Activated naive CD8-positive, alpha-beta T cell treated with anti-CD3 and anti-CD28 coated beads, Interleukin-2, amount 50 U/mL, for 24 hours (primary cell): ENCODE measurements around the gene NABP1.

ENCODE experiments used
- ATAC-seq: fragments of 150-1000 bp; cut with Tn5 transposase; one replicate; pipeline ENCODE4 v1.10.0; 2021
- DNase-seq: peaks from one replicate; pipeline ENCODE4 v3.0.0; 2021
- H3K27ac Mint-ChIP-seq: one replicate; pipeline ENCODE4 v1.8.0; 2021; ENCODE audit warnings: mild to moderate bottlenecking, mixed read lengths
- H3K27me3 Mint-ChIP-seq: one replicate; pipeline ENCODE4 v1.8.0; 2021; ENCODE audit warnings: mixed read lengths
- H3K36me3 Mint-ChIP-seq: one replicate; pipeline ENCODE4 v1.8.0; 2021; ENCODE audit warnings: low read depth, mixed read lengths
- H3K4me1 Mint-ChIP-seq: one replicate; pipeline ENCODE4 v1.8.0; 2021; ENCODE audit warnings: mixed read lengths
- H3K4me3 Mint-ChIP-seq: one replicate; pipeline ENCODE4 v1.8.0; 2021; ENCODE audit warnings: mild to moderate bottlenecking, moderate library complexity, mixed read lengths
- H3K9me3 Mint-ChIP-seq: one replicate; pipeline ENCODE4 v1.8.0; 2021; ENCODE audit warnings: mixed read lengths

Gene NABP1

GRCh38 chr2:191661097-191661924 is 16.6 kb upstream of the NABP1 start:
- H3K27me3 Mint-ChIP-seq, result no peaks in the 10 kb centered on the region
- no peak for DNase-seq
- no peak for ATAC-seq
- H3K27ac Mint-ChIP-seq, result no peak overlapping the region
- no peak overlapping the region for H3K4me3 Mint-ChIP-seq
- H3K36me3 Mint-ChIP-seq, result no peaks in the 10 kb centered on the region
- H3K9me3 Mint-ChIP-seq, result peaks cover 9% of the 10 kb centered on the region
- peaks cover 17% of the 10 kb centered on the region for H3K4me1 Mint-ChIP-seq

- peaks cover 26% of the 10 kb centered on the region for H3K4me1 Mint-ChIP-seq
- H3K36me3 Mint-ChIP-seq, result no peaks in the 10 kb centered on the region
- peaks cover 9% of the 10 kb centered on the region for H3K9me3 Mint-ChIP-seq
- no peaks in the 10 kb centered on the region for H3K27me3 Mint-ChIP-seq
- H3K4me3 Mint-ChIP-seq, result no peak overlapping the region
- H3K27ac Mint-ChIP-seq, result peak overlapping the region; percentile 55
- DNase-seq (no peak), ATAC-seq (peak; percentile 50)
These were observed 12.9 kb upstream of the NABP1 start for GRCh38 chr2:191664823-191665677.

DNA sequence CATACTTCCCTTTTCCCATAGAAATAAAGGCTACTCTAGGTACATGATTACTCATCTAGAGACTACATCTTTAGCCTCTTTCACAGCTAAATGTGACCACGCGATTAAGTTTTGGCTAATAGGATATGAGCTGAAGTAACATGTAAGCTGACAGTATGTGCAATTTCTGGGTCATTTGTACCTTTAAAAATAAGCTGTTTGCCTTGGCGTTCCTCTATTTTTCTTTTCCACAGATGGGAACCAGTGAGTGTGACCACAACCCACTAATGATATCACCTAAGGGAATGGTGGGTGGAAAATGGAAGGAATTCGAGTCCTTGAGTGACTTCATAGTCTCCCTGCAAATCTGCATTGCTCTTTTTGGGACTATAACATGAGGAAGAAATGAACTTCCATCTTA is 11.7 kb upstream of the NABP1 start:
- Mint-ChIP-seq H3K27ac (peak overlapping the region; percentile 38), H3K27me3 (no peaks in the 10 kb centered on the region), H3K36me3 (no peaks in the 10 kb centered on the region), H3K4me1 (peaks cover 26% of the 10 kb centered on the region), H3K9me3 (peaks cover 9% of the 10 kb centered on the region), H3K4me3 (no peak overlapping the region)
- DNase-seq, result no peak
- ATAC-seq, result no peak

GRCh38 chr2:191666732-191667131 is 11.2 kb upstream of the NABP1 start:
- Mint-ChIP-seq H3K36me3 (no peaks in the 10 kb centered on the region), H3K27ac (peak overlapping the region; percentile 38), H3K27me3 (no peaks in the 10 kb centered on the region), H3K4me1 (peaks cover 26% of the 10 kb centered on the region), H3K4me3 (no peak overlapping the region), H3K9me3 (peaks cover 9% of the 10 kb centered on the region)
- DNase-seq, result no peak
- peak; percentile 86 for ATAC-seq

- DNase-seq (no peak), ATAC-seq (no peak)
- no peaks in the 10 kb centered on the region for H3K36me3 Mint-ChIP-seq
- H3K27me3 Mint-ChIP-seq, result no peaks in the 10 kb centered on the region
- no peak overlapping the region for H3K4me3 Mint-ChIP-seq
- H3K27ac Mint-ChIP-seq, result no peak overlapping the region
- H3K4me1 Mint-ChIP-seq, result peaks cover 28% of the 10 kb centered on the region
- no peaks in the 10 kb centered on the region for H3K9me3 Mint-ChIP-seq
These were observed 7.9 kb upstream of the NABP1 start for GRCh38 chr2:191670076-191670475.

GRCh38 chr2:191670787-191671186 is 7.1 kb upstream of the NABP1 start:
- DNase-seq (no peak), ATAC-seq (no peak)
- Mint-ChIP-seq H3K4me1 (peaks cover 28% of the 10 kb centered on the region), H3K9me3 (no peaks in the 10 kb centered on the region), H3K27me3 (no peaks in the 10 kb centered on the region), H3K4me3 (no peak overlapping the region), H3K27ac (no peak overlapping the region), H3K36me3 (no peaks in the 10 kb centered on the region)

- Mint-ChIP-seq H3K27ac (peak overlapping the region; percentile 99), H3K4me3 (peak overlapping the region; percentile 94), H3K36me3 (peaks cover 21% of the 10 kb centered on the region), H3K9me3 (no peaks in the 10 kb centered on the region), H3K27me3 (no peaks in the 10 kb centered on the region), H3K4me1 (peaks cover 51% of the 10 kb centered on the region)
- ATAC-seq (peak; percentile 10), DNase-seq (peak; percentile 58)
These were observed 1.9 kb upstream of the NABP1 start for GRCh38 chr2:191675807-191676721.

DNA sequence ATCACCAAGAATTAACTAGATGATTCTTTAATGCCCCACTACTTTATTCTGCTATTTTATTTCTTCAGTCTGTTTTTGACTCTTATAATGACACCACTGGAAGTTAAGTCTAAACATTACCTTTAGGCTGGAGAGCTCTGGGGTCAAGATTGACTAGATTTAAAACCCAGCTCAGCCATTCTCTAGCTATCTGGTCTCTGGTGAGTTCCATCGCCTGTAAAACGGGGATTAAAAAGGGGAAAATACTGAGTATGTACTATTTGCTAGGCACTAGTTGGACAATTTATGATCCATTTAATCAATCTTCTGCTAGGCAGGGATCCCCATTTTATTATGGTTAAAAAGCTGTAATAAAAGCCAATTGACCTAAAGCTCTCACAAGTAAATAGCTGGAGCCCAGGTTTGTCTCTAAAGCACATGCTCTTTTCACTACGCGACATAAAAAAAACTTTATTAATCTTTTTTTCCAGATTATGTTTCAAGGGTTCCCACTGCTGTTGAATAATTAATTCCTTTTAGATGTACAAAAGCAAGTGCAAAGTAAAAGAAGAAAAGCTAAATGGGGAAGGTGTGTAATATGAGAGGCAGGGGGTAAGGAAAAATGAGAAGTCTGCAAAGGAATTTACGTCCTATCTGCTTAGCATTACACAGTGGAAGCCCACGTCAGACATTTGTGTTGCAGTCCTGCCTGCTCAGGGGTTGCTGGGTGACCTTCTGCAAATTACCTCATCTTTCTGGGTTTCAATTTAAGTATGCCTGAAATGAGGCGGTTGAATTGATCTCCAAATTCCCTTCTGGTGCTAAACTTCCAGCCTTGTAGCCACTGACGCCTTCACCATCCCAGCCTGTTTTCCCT is 918 bp upstream of the NABP1 start:
- H3K9me3 Mint-ChIP-seq, result no peaks in the 10 kb centered on the region
- DNase-seq (peak; percentile 57), ATAC-seq (peak; percentile 65)
- peak overlapping the region; percentile 94 for H3K4me3 Mint-ChIP-seq
- peaks cover 59% of the 10 kb centered on the region for H3K4me1 Mint-ChIP-seq
- H3K27me3 Mint-ChIP-seq, result no peaks in the 10 kb centered on the region
- peak overlapping the region; percentile 99 for H3K27ac Mint-ChIP-seq
- H3K36me3 Mint-ChIP-seq, result peaks cover 29% of the 10 kb centered on the region

DNA sequence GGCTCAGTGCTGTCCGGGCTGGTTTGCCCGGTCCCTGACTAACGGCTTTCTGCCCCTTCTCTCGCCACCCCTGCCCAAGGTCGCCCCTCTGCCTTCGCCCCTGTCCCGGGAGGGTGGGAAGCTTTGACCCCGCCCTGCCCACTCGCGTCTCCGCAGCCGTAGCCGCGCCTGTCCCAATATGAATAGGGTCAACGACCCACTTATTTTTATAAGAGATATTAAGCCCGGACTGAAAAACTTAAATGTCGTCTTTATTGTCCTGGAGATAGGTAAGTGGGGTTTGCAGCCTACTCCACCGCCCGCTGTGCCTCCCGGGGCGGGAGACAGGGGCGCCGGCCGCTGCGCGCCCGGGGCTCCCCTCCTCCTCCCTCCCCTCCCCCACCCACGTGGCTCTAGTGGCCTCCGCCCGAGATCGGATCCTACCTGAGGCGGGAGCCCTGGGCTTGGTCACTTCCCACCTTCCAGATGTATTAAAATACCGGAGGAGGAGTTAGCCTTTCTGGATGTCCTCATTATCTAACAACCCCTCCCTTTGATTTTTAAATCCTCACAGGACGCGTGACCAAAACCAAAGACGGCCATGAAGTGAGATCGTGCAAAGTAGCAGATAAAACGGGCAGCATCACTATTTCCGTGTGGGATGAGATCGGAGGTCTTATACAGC is 633 bp downstream of the NABP1 start:
- Mint-ChIP-seq H3K4me3 (peak overlapping the region; percentile 94), H3K9me3 (no peaks in the 10 kb centered on the region), H3K27ac (peak overlapping the region; percentile 99), H3K36me3 (peaks cover 45% of the 10 kb centered on the region), H3K27me3 (no peaks in the 10 kb centered on the region), H3K4me1 (peaks cover 74% of the 10 kb centered on the region)
- ATAC-seq (peak; percentile 8), DNase-seq (peak; percentile 79)

DNA sequence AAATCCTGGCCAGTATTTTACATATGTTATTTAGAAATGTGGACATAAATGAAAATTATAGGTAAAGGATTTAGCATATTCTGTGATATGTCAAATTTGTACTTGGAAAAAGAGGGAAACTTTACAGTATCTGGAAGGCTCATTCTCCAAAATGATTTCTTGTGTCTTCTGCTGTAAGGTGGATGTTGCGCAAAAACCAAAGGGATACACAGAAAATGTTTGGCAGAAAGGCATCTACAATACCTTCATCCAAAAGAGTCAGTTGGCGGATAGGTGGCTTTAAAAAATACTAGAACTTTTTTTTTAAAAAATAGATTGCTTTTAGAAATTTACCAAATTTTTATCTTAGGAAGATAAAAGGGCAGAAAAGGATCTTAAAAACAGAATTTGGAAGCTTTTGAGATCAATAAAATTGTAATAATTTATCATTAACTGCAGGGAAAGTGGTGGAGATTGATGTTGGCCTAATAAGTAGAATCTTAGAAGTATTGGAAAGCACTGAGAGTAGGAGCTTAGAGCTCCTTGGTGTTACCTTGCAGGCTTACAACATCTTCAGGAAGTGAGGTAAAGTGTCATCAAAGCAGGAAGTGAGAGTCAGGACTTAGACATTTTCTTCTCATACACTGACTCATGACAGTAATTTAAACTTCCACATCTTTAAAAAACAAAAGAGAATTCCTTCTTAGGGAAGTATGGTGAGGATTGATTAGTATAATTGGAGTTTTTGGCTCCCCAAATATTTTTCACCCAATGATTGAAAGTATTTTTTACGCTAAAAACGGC is 2.1 kb downstream of the NABP1 start:
- peaks cover 54% of the 10 kb centered on the region for H3K36me3 Mint-ChIP-seq
- peak overlapping the region; percentile 94 for H3K4me3 Mint-ChIP-seq
- DNase-seq (no peak), ATAC-seq (no peak)
- no peaks in the 10 kb centered on the region for H3K27me3 Mint-ChIP-seq
- H3K9me3 Mint-ChIP-seq, result no peaks in the 10 kb centered on the region
- H3K27ac Mint-ChIP-seq, result peak overlapping the region; percentile 99
- peaks cover 76% of the 10 kb centered on the region for H3K4me1 Mint-ChIP-seq

GRCh38 chr2:191680639-191681038 is 2.7 kb downstream of the NABP1 start:
- DNase-seq, result no peak
- H3K27ac Mint-ChIP-seq, result peak overlapping the region; percentile 99
- H3K4me1 Mint-ChIP-seq, result peaks cover 73% of the 10 kb centered on the region
- peaks cover 57% of the 10 kb centered on the region for H3K36me3 Mint-ChIP-seq
- H3K27me3 Mint-ChIP-seq, result no peaks in the 10 kb centered on the region
- H3K4me3 Mint-ChIP-seq, result peak overlapping the region; percentile 94
- ATAC-seq, result no peak
- no peaks in the 10 kb centered on the region for H3K9me3 Mint-ChIP-seq

- H3K27ac Mint-ChIP-seq, result peak overlapping the region; percentile 83
These were observed 4.2 kb downstream of the NABP1 start for GRCh38 chr2:191682126-191682525.

More at GRCh38 chr2:191682126-191682525, 4.2 kb downstream of the NABP1 start:
- ATAC-seq (peak; percentile 17), DNase-seq (no peak)
- Mint-ChIP-seq H3K27me3 (no peaks in the 10 kb centered on the region), H3K36me3 (peaks cover 71% of the 10 kb centered on the region), H3K4me3 (peak overlapping the region; percentile 94), H3K4me1 (peaks cover 73% of the 10 kb centered on the region), H3K9me3 (no peaks in the 10 kb centered on the region)
